Endodermal cell (in vitro differentiated cells): Measurements from ENCODE around the gene DSCAML1. TPM values are rescaled to one million over a fixed set of nuclear protein-coding genes. Genes with fewer than 3 reads are reported as not detected.

Source experiments
- DNase-seq: peaks from one replicate; pipeline ENCODE4 v3.0.0-alpha.2; 2017
- H3K27ac ChIP-seq: 2 replicates; pipeline ENCODE4 v1.5.1; 2013; ENCODE audit warnings: mild to moderate bottlenecking, low read depth, low read length, moderate library complexity
- H3K27me3 ChIP-seq: 2 replicates; pipeline ENCODE4 v1.6.1; 2013; ENCODE audit warnings: mild to moderate bottlenecking, low read length, moderate library complexity; ENCODE audit not compliant: insufficient read depth, control insufficient read depth, poor library complexity, severe bottlenecking
- H3K36me3 ChIP-seq: 2 replicates; pipeline ENCODE4 v1.7.0; 2013; ENCODE audit warnings: mild to moderate bottlenecking, low read length, moderate library complexity; ENCODE audit not compliant: control insufficient read depth, insufficient read depth
- H3K4me1 ChIP-seq: one replicate; pipeline ENCODE4 v1.7.0; 2013; ENCODE audit warnings: low read length; ENCODE audit not compliant: control insufficient read depth, insufficient read depth
- H3K4me3 ChIP-seq: 2 replicates; pipeline ENCODE4 v1.5.1; 2013; ENCODE audit warnings: mild to moderate bottlenecking, low read length, moderate library complexity
- H3K9ac ChIP-seq: 2 replicates; pipeline ENCODE4 v1.6.1; 2013; ENCODE audit warnings: mild to moderate bottlenecking, low read length, moderate library complexity; ENCODE audit not compliant: poor library complexity, severe bottlenecking; ENCODE audit errors: extremely low read depth
- H3K9me3 ChIP-seq: 2 replicates; pipeline ENCODE4 v1.6.1; 2013; ENCODE audit warnings: mild to moderate bottlenecking, low read length, moderate library complexity; ENCODE audit not compliant: control insufficient read depth
- H3K27ac Mint-ChIP-seq: 2 replicates; pipeline ENCODE4 v1.8.0; 2020; ENCODE audit warnings: mixed read lengths
- H3K27me3 Mint-ChIP-seq: 2 replicates; pipeline ENCODE4 v1.8.0; 2021; ENCODE audit warnings: mild to moderate bottlenecking, mixed read lengths; ENCODE audit not compliant: insufficient read depth
- H3K36me3 Mint-ChIP-seq: 2 replicates; pipeline ENCODE4 v1.8.0; 2020; ENCODE audit warnings: low read depth, mixed read lengths
- H3K4me1 Mint-ChIP-seq: 2 replicates; pipeline ENCODE4 v1.8.0; 2020; ENCODE audit warnings: mixed read lengths
- H3K4me3 Mint-ChIP-seq: 2 replicates; pipeline ENCODE4 v1.8.0; 2020; ENCODE audit warnings: mild to moderate bottlenecking, moderate library complexity, mixed read lengths
- H3K9me3 Mint-ChIP-seq: 2 replicates; pipeline ENCODE4 v1.8.0; 2020; ENCODE audit warnings: mild to moderate bottlenecking, mixed read lengths
- CTCF ChIP-seq: fragments of 200-600 bp; sonication (generic); conservative IDR thresholded peaks from 2 replicates; pipeline ENCODE4 v1.5.0; 2021; ENCODE audit warnings: antibody characterized with exemption, mild to moderate bottlenecking
- WGBS, 2 experiments: methylation state at CpG; one replicate each; pipeline versions ENCODE4 v1.1.5 to v1.1.7; 2013; ENCODE audit warnings: missing lambda C conversion rate in 2 of 2, mixed read lengths in 1 of 2; ENCODE audit not compliant: insufficient coverage in 1 of 2, insufficient read length in 1 of 2; 5-methylcytosine and 5-hydroxymethylcytosine counted together
- total RNA-seq, 2 donors: library from RNA; stranded (reverse); fragmentation: NEBNext Ultra II Directional in 1 of 2; extraction: Animal tissue kit (Norgen Biotek cat#: 25700) in 1 of 2; gene quantifications; 2 replicates in 1 of 2; 3 replicates in 1 of 2; pipeline ENCODE4 v1.2.1, GENCODE V29; 2021

DSCAML1 gene
- total RNA-seq, 2 donors from 2014 or later = 5.6 to 10.9 TPM

DNA sequence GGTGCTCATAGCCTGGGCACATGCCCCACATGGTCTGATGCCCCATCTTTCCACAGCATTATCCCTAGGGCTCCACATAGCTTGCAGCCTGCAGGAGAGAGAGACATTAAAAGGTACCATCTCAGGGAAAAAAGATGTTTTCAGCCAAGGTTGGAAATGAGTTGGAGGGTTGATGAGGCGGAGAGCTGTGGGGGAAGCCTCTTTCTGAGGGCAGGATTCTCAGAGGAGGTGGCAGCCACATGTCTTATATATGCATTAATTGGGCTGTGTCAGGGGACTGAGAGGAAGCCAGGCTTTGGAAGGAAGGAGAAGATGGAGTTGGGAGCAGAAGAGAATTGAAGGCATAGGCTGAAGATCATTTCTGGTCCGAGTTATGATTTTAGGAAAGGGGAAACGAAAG is 411.5 kb downstream of the DSCAML1 start:
- Mint-ChIP-seq H3K9me3 (no peaks in the 10 kb centered on the region), H3K4me3 (no peak overlapping the region), H3K36me3 (peaks cover 61% of the 10 kb centered on the region), H3K4me1 (no peaks in the 10 kb centered on the region), H3K27ac (no peak overlapping the region), H3K27me3 (no peaks in the 10 kb centered on the region)
- peak; percentile 21 for DNase-seq
- Histone ChIP-seq H3K9ac (no peak overlapping the region), H3K9me3 (no peaks in the 10 kb centered on the region), H3K4me3 (no peak overlapping the region), H3K36me3 (peaks cover 58% of the 10 kb centered on the region), H3K27ac (no peak overlapping the region), H3K4me1 (no peaks in the 10 kb centered on the region), H3K27me3 (no peaks in the 10 kb centered on the region)
- no peak for TF ChIP-seq CTCF
- 98 to 100% methylated on average over 3 of the region's 3 CpGs for WGBS, 2 experiments

DNA sequence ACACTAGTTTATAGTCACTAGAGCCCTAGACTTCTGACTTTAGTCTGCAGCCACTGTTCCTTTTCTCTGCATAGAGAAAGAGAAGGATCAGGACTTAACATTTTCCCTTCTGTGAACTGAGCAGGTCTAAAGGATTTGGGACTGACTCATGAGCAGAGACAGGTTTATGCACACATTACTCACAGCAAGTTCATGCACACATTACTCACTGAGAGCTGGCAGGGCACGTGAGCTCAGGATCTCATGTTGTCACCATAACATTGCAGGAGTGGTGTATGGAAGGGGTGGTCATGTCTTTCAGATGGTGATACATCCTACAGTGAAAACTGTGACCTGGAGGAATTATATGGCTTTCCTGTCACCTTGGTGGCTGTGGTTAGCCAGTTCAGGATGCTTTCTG is 413.0 kb downstream of the DSCAML1 start:
- no peak overlapping the region for H3K27ac ChIP-seq

DNA sequence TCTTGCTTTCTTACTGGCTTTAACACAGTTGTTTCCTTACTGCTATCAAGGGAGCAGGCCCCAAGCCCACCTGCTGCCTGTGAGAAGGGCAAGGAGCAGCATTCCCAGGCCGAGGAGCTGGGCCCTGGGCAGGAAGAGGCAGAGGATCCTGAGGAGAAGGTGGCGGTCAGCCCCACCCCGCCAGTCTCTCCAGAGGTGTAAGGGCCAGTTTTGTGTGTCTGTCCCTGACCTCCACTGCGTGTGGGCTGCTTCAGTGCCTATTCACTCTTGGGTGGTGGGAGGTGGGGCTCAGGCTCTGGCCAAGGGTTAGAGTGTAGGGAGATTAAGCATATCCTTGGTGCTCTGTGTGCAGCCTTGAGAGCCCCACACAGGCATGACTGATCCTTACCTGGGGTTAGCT is 414.3 kb downstream of the DSCAML1 start:
- no peak overlapping the region for H3K4me3 ChIP-seq
- no peaks in the 10 kb centered on the region for H3K9me3 ChIP-seq
- H3K9ac ChIP-seq = no peak overlapping the region
- no peak for TF ChIP-seq CTCF
- no peak for DNase-seq
- peaks cover 39% of the 10 kb centered on the region for H3K36me3 Mint-ChIP-seq
- no peaks in the 10 kb centered on the region for H3K4me1 ChIP-seq
- no peak overlapping the region for H3K4me3 Mint-ChIP-seq
- H3K36me3 ChIP-seq = peaks cover 50% of the 10 kb centered on the region
- H3K27ac ChIP-seq = no peak overlapping the region
- no peaks in the 10 kb centered on the region for H3K9me3 Mint-ChIP-seq
- H3K27ac Mint-ChIP-seq = no peak overlapping the region
- H3K4me1 Mint-ChIP-seq = no peaks in the 10 kb centered on the region
- H3K27me3 Mint-ChIP-seq = no peaks in the 10 kb centered on the region
- WGBS, 2 experiments = 89% methylated on average over 4 of the region's 4 CpGs; no CpG with 5 or more reads in 1 of the 2 experiments
- H3K27me3 ChIP-seq = no peaks in the 10 kb centered on the region

More for the DNA sequence above, 413.0 kb downstream of the DSCAML1 start:
- no peak for DNase-seq
- 88 to 100% methylated on average over 1 of the region's 1 CpG for WGBS, 2 experiments
- Histone ChIP-seq H3K9me3 (no peaks in the 10 kb centered on the region), H3K4me1 (no peaks in the 10 kb centered on the region), H3K27me3 (no peaks in the 10 kb centered on the region), H3K4me3 (no peak overlapping the region), H3K36me3 (peaks cover 58% of the 10 kb centered on the region), H3K9ac (no peak overlapping the region)
- Mint-ChIP-seq H3K27me3 (no peaks in the 10 kb centered on the region), H3K4me1 (no peaks in the 10 kb centered on the region), H3K9me3 (no peaks in the 10 kb centered on the region), H3K27ac (no peak overlapping the region), H3K36me3 (peaks cover 51% of the 10 kb centered on the region), H3K4me3 (no peak overlapping the region)
- no peak for TF ChIP-seq CTCF
